ENCODE measurements around the gene ANKRD42.
"Not testable (repeated sequence)": the region's sequence is repeated elsewhere in the genome, so short reads cannot be mapped to it uniquely, and the experiment has no call there.

Gene ANKRD42

GRCh38 chr11:83252941-83253340, 59.4 kb downstream of the ANKRD42 start:
- H3K4me3 ChIP-seq (ENCODE audit: low read depth, low read length), result no peak overlapping the region
- DNase-seq (ENCODE audit: low read depth), result no peak
- TF ChIP-seq CTCF (IDR thresholded peaks at IDR 0.05; ENCODE audit: control insufficient read depth, extremely low read depth, insufficient read depth), result no peak

GRCh38 chr11:83255366-83255765, 61.9 kb downstream of the ANKRD42 start:
- no peak for TF ChIP-seq CTCF (IDR thresholded peaks at IDR 0.05; ENCODE audit: control insufficient read depth, extremely low read depth, insufficient read depth)
- H3K4me3 ChIP-seq (ENCODE audit: low read depth, low read length), result no peak overlapping the region
- DNase-seq (ENCODE audit: low read depth), result no peak

- no peak for TF ChIP-seq CTCF (IDR thresholded peaks at IDR 0.05; ENCODE audit: control insufficient read depth, extremely low read depth, insufficient read depth)
- DNase-seq (ENCODE audit: low read depth), result peak; percentile 58
- no peak overlapping the region for H3K4me3 ChIP-seq (ENCODE audit: low read depth, low read length)
These were observed 63.3 kb downstream of the ANKRD42 start for GRCh38 chr11:83256602-83257340.

- DNase-seq (ENCODE audit: low read depth), result no peak
- H3K4me3 ChIP-seq (ENCODE audit: low read depth, low read length), result no peak overlapping the region
- TF ChIP-seq CTCF (IDR thresholded peaks at IDR 0.05; ENCODE audit: control insufficient read depth, extremely low read depth, insufficient read depth), result no peak
These were observed 64.3 kb downstream of the ANKRD42 start for GRCh38 chr11:83257761-83258168.

- DNase-seq (ENCODE audit: low read depth), result no peak
- TF ChIP-seq CTCF (IDR thresholded peaks at IDR 0.05; ENCODE audit: control insufficient read depth, extremely low read depth, insufficient read depth), result no peak
These were observed 66.0 kb downstream of the ANKRD42 start for GRCh38 chr11:83259559-83259958.

GRCh38 chr11:83265331-83265730, 71.8 kb downstream of the ANKRD42 start:
- no peak for TF ChIP-seq CTCF (IDR thresholded peaks at IDR 0.05; ENCODE audit: control insufficient read depth, extremely low read depth, insufficient read depth)
- no peak for DNase-seq (ENCODE audit: low read depth)
- H3K4me3 ChIP-seq (ENCODE audit: low read depth, low read length), result no peak overlapping the region

More at GRCh38 chr11:83259559-83259958, 66.0 kb downstream of the ANKRD42 start:
- H3K4me3 ChIP-seq (ENCODE audit: low read depth, low read length), result no peak overlapping the region

GRCh38 chr11:83269080-83269479, 75.6 kb downstream of the ANKRD42 start:
- H3K4me3 ChIP-seq (ENCODE audit: low read depth, low read length); DNase-seq (ENCODE audit: low read depth): not testable (repeated sequence)

GRCh38 chr11:83271734-83272133, 78.2 kb downstream of the ANKRD42 start:
- not testable (repeated sequence) for H3K4me3 ChIP-seq (ENCODE audit: low read depth, low read length); DNase-seq (ENCODE audit: low read depth)

Data from LNCaP clone FGC (cell line).